H1 (cell line): ENCODE measurements around the gene ANKDD1A. TPM values are rescaled to one million over a fixed set of nuclear protein-coding genes. Genes with fewer than 3 reads are reported as not detected.

Experiments used
- CTCF ChIA-PET: fragments of 300-600 bp; sonication (Branson Sonifier 250); formaldehyde crosslinking; loops from one replicate; lab custom pipeline; 2021; ENCODE audit not compliant: partially characterized antibody; lab: Charles Lee
- POLR2A ChIA-PET: fragments of 300-600 bp; sonication (Branson Sonifier 250); formaldehyde crosslinking; loops from one replicate; lab custom pipeline; 2021; ENCODE audit warnings: inconsistent platforms; ENCODE audit not compliant: partially characterized antibody; lab: Charles Lee
- DNase-seq, 2 experiments: peaks; one replicate each; pipeline versions ENCODE4 v3.0.0 to v3.0.0-alpha.2; 2010 to 2022; ENCODE audit warnings: low spot score in 2 of 2, low read depth in 1 of 2, mixed read lengths in 1 of 2
- FAIRE-seq: peaks from 2 replicates; lab custom pipeline; 2011; peaks lifted over from hg19 to GRCh38; lab: Jason Lieb, UNC
- H2AFZ ChIP-seq: 2 replicates; pipeline ENCODE4 v1.8.1; 2012; ENCODE audit warnings: low read length, inconsistent platforms
- H2AK5ac ChIP-seq: 2 replicates; pipeline ENCODE4 v1.6.1; 2013; ENCODE audit warnings: low read depth, low read length
- H2BK120ac ChIP-seq: replicated peaks from 2 replicates; pipeline ENCODE3; 2013; ENCODE audit warnings: low read depth, low read length, inconsistent platforms
- H2BK12ac ChIP-seq: 2 replicates; pipeline ENCODE4 v1.6.1; 2013; ENCODE audit warnings: low read depth, low read length
- H2BK15ac ChIP-seq: 2 replicates; pipeline ENCODE4 v1.6.1; 2013; ENCODE audit warnings: low read length
- H2BK20ac ChIP-seq: 2 replicates; pipeline ENCODE4 v1.6.1; 2013; ENCODE audit warnings: low read length
- H2BK5ac ChIP-seq: 2 replicates; pipeline ENCODE4 v1.6.1; 2013; ENCODE audit warnings: low read depth, low read length
- H3K14ac ChIP-seq: 2 replicates; pipeline ENCODE4 v1.6.1; 2013; ENCODE audit warnings: inconsistent platforms; ENCODE audit not compliant: insufficient read length
- H3K18ac ChIP-seq: 2 replicates; pipeline ENCODE4 v1.6.1; 2013; ENCODE audit warnings: low read length; ENCODE audit errors: extremely low read depth
- H3K23ac ChIP-seq: 2 replicates; pipeline ENCODE4 v1.6.1; 2013; ENCODE audit warnings: inconsistent platforms; ENCODE audit not compliant: insufficient read length
- H3K23me2 ChIP-seq: 2 replicates; pipeline ENCODE4 v1.6.1; 2013; ENCODE audit warnings: low read depth, low read length
- H3K27ac ChIP-seq: 2 replicates; pipeline ENCODE4 v1.6.1; 2011; ENCODE audit warnings: low read depth, low read length, inconsistent platforms
- H3K27me3 ChIP-seq, 4 experiments: replicated peaks in 1 of 4; 1 replicate in 1 of 4; 2 replicates in 3 of 4; pipeline versions ENCODE4 v1.6.1 to v1.8.1; 2011 to 2013; ENCODE audit warnings: low read length in 3 of 4, mild to moderate bottlenecking in 3 of 4, inconsistent platforms in 2 of 4, mixed read lengths in 2 of 4, moderate library complexity in 1 of 4; ENCODE audit not compliant: control insufficient read depth in 3 of 4, insufficient read depth in 3 of 4; ENCODE audit errors: extremely low read depth in 1 of 4
- H3K36me3 ChIP-seq, 4 experiments: 2 replicates each; pipeline versions ENCODE4 v1.6.1 to v1.8.1; 2011 to 2013; ENCODE audit warnings: mild to moderate bottlenecking in 4 of 4, low read length in 3 of 4, moderate library complexity in 2 of 4, control low read depth in 1 of 4, inconsistent platforms in 1 of 4; ENCODE audit not compliant: insufficient read depth in 4 of 4, control insufficient read depth in 2 of 4
- H3K4ac ChIP-seq: replicated peaks from 2 replicates; pipeline ENCODE3; 2013; ENCODE audit warnings: low read length, low read depth, mixed read lengths, inconsistent platforms; ENCODE audit not compliant: insufficient read length
- H3K4me1 ChIP-seq, 4 experiments: replicated peaks in 1 of 4; 1 replicate in 1 of 4; 2 replicates in 3 of 4; pipeline versions ENCODE4 v1.6.1 to v1.8.1; 2011 to 2013; ENCODE audit warnings: low read length in 3 of 4, inconsistent platforms in 2 of 4, mixed read lengths in 1 of 4; ENCODE audit not compliant: insufficient read depth in 4 of 4, control insufficient read depth in 3 of 4
- H3K4me2 ChIP-seq, 2 experiments: 2 replicates each; pipeline versions ENCODE4 v1.6.1 to v1.8.1; 2011 to 2013; ENCODE audit warnings: low read depth in 2 of 2, low read length in 2 of 2, control low read depth in 1 of 2, inconsistent platforms in 1 of 2, mild to moderate bottlenecking in 1 of 2; ENCODE audit not compliant: insufficient read depth in 1 of 2
- H3K4me3 ChIP-seq, 4 experiments: fragments of 200-600, 300-600 bp in 1 of 4; sonication (generic), shearing (Covaris generic), sonication (Bioruptor Twin) in 1 of 4; 2 replicates each; pipeline versions ENCODE4 v1.5.1 to v1.8.1; 2011 to 2016; ENCODE audit warnings: low read length in 4 of 4, low read depth in 3 of 4, control low read depth in 2 of 4, inconsistent platforms in 2 of 4, mild to moderate bottlenecking in 2 of 4, mixed read lengths in 1 of 4, moderate library complexity in 1 of 4; ENCODE audit not compliant: insufficient read depth in 2 of 4; ENCODE audit errors: extremely low read depth in 1 of 4
- H3K56ac ChIP-seq: replicated peaks from 2 replicates; pipeline ENCODE3; 2013; ENCODE audit warnings: low read depth, mild to moderate bottlenecking, mixed read lengths, low read length, inconsistent platforms; ENCODE audit not compliant: insufficient read length
- H3K79me1 ChIP-seq: 2 replicates; pipeline ENCODE4 v1.6.1; 2013; ENCODE audit warnings: low read depth, low read length, control low read depth
- H3K79me2 ChIP-seq, 2 experiments: 2 replicates each; pipeline versions ENCODE4 v1.6.1 to v1.8.1; 2012 to 2013; ENCODE audit warnings: low read length in 2 of 2, mild to moderate bottlenecking in 2 of 2, inconsistent platforms in 1 of 2; ENCODE audit not compliant: insufficient read depth in 2 of 2, control insufficient read depth in 1 of 2
- H3K9ac ChIP-seq, 4 experiments: replicated peaks in 1 of 4; 1 replicate in 1 of 4; 2 replicates in 3 of 4; pipeline versions ENCODE4 v1.6.1 to v1.8.1; 2011 to 2013; ENCODE audit warnings: low read depth in 3 of 4, low read length in 3 of 4, control low read depth in 2 of 4, mild to moderate bottlenecking in 2 of 4, moderate library complexity in 2 of 4, inconsistent platforms in 1 of 4; ENCODE audit errors: extremely low read depth in 1 of 4
- H3K9me3 ChIP-seq, 2 experiments: 2 replicates each; pipeline versions ENCODE4 v1.6.1 to v1.8.1; 2012 to 2013; ENCODE audit warnings: mild to moderate bottlenecking in 2 of 2, moderate library complexity in 2 of 2, control low read depth in 1 of 2, inconsistent platforms in 1 of 2, low read depth in 1 of 2, low read length in 1 of 2, mixed read lengths in 1 of 2; ENCODE audit not compliant: insufficient read depth in 2 of 2
- H4K20me1 ChIP-seq, 2 experiments: replicated peaks in 1 of 2; 2 replicates each; pipeline versions ENCODE3 to v1.8.1; 2011 to 2013; ENCODE audit warnings: inconsistent platforms in 2 of 2, low read length in 2 of 2, mild to moderate bottlenecking in 1 of 2; ENCODE audit not compliant: insufficient read depth in 2 of 2, control insufficient read depth in 1 of 2
- H4K5ac ChIP-seq: 2 replicates; pipeline ENCODE4 v1.6.1; 2013; ENCODE audit warnings: low read length, low read depth, mixed read lengths, inconsistent platforms; ENCODE audit not compliant: insufficient read length
- H4K8ac ChIP-seq: 2 replicates; pipeline ENCODE4 v1.8.0; 2013; ENCODE audit warnings: mild to moderate bottlenecking, moderate library complexity, low read length, inconsistent platforms; ENCODE audit not compliant: insufficient read depth; ENCODE audit errors: extremely low read depth
- H4K91ac ChIP-seq: replicated peaks from 2 replicates; pipeline ENCODE3; 2013; ENCODE audit warnings: low read length, mixed read lengths, inconsistent platforms; ENCODE audit not compliant: insufficient read length
- KDM4A ChIP-seq: IDR thresholded peaks from one replicate; pipeline ENCODE4 v1.7.1; 2012; ENCODE audit warnings: low read depth, mild to moderate bottlenecking, moderate library complexity, low read length, inconsistent platforms; ENCODE audit not compliant: severe bottlenecking
- NANOG ChIP-seq: IDR thresholded peaks from 2 replicates; pipeline ENCODE4 v1.6.1; 2011; ENCODE audit warnings: low read length, low read depth, mild to moderate bottlenecking, inconsistent platforms; ENCODE audit not compliant: insufficient read depth, poor library complexity, severe bottlenecking
- TAF1 ChIP-seq: IDR thresholded peaks from 2 replicates; pipeline ENCODE4 v1.6.1; 2011; ENCODE audit warnings: mild to moderate bottlenecking, low read depth, low read length
- TEAD4 ChIP-seq: IDR thresholded peaks from 2 replicates; pipeline ENCODE4 v1.6.1; 2012; ENCODE audit warnings: low read depth, low read length, inconsistent platforms, mixed read lengths
- WGBS, 2 experiments: shearing (Covaris generic) in 1 of 2; methylation state at CpG; one replicate each; pipeline versions ENCODE4 v1.1.6 to v1.1.7; 2013 to 2015; ENCODE audit warnings: low lambda C conversion rate in 2 of 2, mixed read lengths in 2 of 2, inconsistent platforms in 1 of 2, low coverage in 1 of 2, missing lambda C conversion rate in 1 of 2; ENCODE audit not compliant: insufficient replicate concordance in 2 of 2, insufficient coverage in 1 of 2, insufficient read length in 1 of 2; ENCODE audit errors: extremely low coverage in 1 of 2, missing lambda C conversion rate in 1 of 2; 5-methylcytosine and 5-hydroxymethylcytosine counted together
- polyA plus RNA-seq, 7 experiments: library from polyadenylated mRNA; depleted of rRNA in 3 of 7; stranded (reverse) in 5 of 7; unstranded in 2 of 7; fragments of >200 nt in 5 of 7; fragments of 200-250 nt in 2 of 7; gene quantifications; 1 replicate in 5 of 7; 2 replicates in 1 of 7; 4 replicates in 1 of 7; pipeline versions ENCODE4 v1.2.1 to v1.2.3, GENCODE V29; 2011 to 2013; ENCODE audit warnings: missing spikeins in 2 of 7, mixed read lengths in 2 of 7
- total RNA-seq: library from RNA; stranded (reverse); fragmentation: NEBNext Ultra II Directional; extraction: Animal tissue kit (Norgen Biotek cat#: 25700); gene quantifications from 2 replicates; pipeline ENCODE4 v1.2.1, GENCODE V29; 2021

Gene ANKDD1A
- total and polyA plus RNA-seq, 2 of the 8 experiments (the other 6 are each of a cell fraction or from before 2014, with no cell fraction given) = 4.1 to 5.0 TPM

DNA sequence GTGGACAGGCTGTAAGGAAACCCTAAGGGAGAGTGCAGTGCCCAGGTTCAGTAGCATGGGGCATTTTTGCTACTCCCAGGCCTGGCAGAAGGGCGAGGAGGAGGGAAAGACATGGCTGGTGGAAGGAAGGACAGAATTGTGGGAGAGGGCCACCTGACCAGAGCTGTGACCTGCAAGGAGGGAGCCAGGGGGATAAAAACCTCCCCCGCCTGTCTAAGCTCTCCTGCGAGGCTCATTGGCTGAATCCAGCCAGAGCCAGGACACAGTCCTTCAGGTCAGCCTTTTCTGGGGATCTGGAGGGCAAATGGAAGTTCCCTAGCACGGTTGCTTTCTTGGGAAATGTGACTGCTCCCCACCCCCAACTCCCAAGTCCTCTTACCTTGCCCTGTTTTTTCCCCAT, 13.3 kb upstream of the ANKDD1A start:
- Histone ChIP-seq H4K20me1 (no peaks in the 10 kb centered on the region), H3K9me3 (peaks cover 8 to 12% of the 10 kb centered on the region in 2 experiments; a peak in 2 of 4 replicates), H3K18ac (no peak overlapping the region), H3K23me2 (peaks cover 10% of the 10 kb centered on the region; the same call in 1 of the 2 replicates), H3K4me2 (no peak overlapping the region), H3K56ac (no peak overlapping the region), H3K4me3 (no peak overlapping the region), H4K91ac (no peak overlapping the region), H3K36me3 (peaks cover 0 to 2% (median 0%) of the 10 kb centered on the region in 4 experiments; a peak in 1 of 8 replicates), H3K9ac (no peak overlapping the region), H2BK120ac (no peak overlapping the region), H3K14ac (no peak overlapping the region), H3K4ac (no peak overlapping the region), H2AK5ac (no peak overlapping the region), H3K4me1 (peaks cover 7 to 19% (median 9%) of the 10 kb centered on the region in 4 experiments; a peak in 6 of 7 replicates), H2BK15ac (no peak overlapping the region), H2BK12ac (no peak overlapping the region), H3K27ac (no peak overlapping the region), H3K27me3 (no peaks in the 10 kb centered on the region), H3K79me1 (no peaks in the 10 kb centered on the region), H3K23ac (no peak overlapping the region), H4K8ac (no peak overlapping the region), H2BK5ac (no peak overlapping the region), H2BK20ac (no peak overlapping the region), H2AFZ (no peak overlapping the region), H3K79me2 (no peaks in the 10 kb centered on the region), H4K5ac (no peak overlapping the region)
- DNase-seq = no peak
- ChIA-PET POLR2A (interaction anchor here (0.8 to 1.4 kb wide), 3 partner anchors 13 to 50 kb away, joined by 3 to 4 read pairs (median 4); partner anchors contain the start of gene ANKDD1A), CTCF (interaction anchor here (1.4 kb wide), 1 partner anchor 88 kb away, joined by 5 read pairs; no protein-coding TSS in a partner anchor)
- TF ChIP-seq TAF1 (no peak), NANOG (no peak), KDM4A (no peak), TEAD4 (no peak)
- WGBS, 2 experiments = 82% methylated on average over 4 of the region's 4 CpGs; no CpG with 5 or more reads in 1 of the 2 experiments
- FAIRE-seq = no peak
